Left cardiac atrium (tissue), 4 donors: ENCODE results near the gene FSTL1. TPM values are rescaled to one million over a fixed set of nuclear protein-coding genes. Genes with fewer than 3 reads are reported as not detected.
A peak's percentile ranks its signal among the peaks of the same experiment; 100 is the strongest.

ENCODE experiments used
- ATAC-seq, 2 donors: fragments of 200-7000 bp; cut with Tn5 transposase; one replicate each; pipeline ENCODE4 v1.9.1; 2020; ENCODE audit warnings: mild to moderate bottlenecking in 2 of 2, moderate library complexity in 2 of 2
- DNase-seq: peaks from one replicate; pipeline ENCODE4 v3.0.0-alpha.2; 2020
- intact Hi-C, 2 donors: fragments of 100-400 bp; cut with DNase I; formaldehyde crosslinking; loops; one replicate each; pipeline versions ENCODE4 v1.14.1 to v1.15.1; 2022 to 2023
- total RNA-seq, 2 donors: library from RNA; stranded (reverse); fragmentation: NEBNext Ultra II Directional; extraction: Animal tissue kit (Norgen Biotek cat#: 25700); gene quantifications; one replicate each; pipeline ENCODE4 v1.2.1, GENCODE V29; 2021
- donor health status: DM: no; HTN: yes; CAD: no.
- donor health status: DM: no; HTN: yes; CAD: no; lungs with severe emphysema.
- donor health status: DM: yes; HTN: yes; CAD: no.
- donor health status: Dilated cardiomyopathy.

Gene FSTL1
- total RNA-seq, 2 donors from 2014 or later: 376 to 503 TPM

- intact Hi-C loops: no loop called here
- ATAC-seq (no peak), DNase-seq (no peak)
These were observed 7.1 kb downstream of the FSTL1 start for GRCh38 chr3:120443626-120444123.

GRCh38 chr3:120442975-120443517 is 7.7 kb downstream of the FSTL1 start:
- ATAC-seq: no peak
- intact Hi-C loops: no loop called here
- no peak for DNase-seq

- DNase-seq (no peak), ATAC-seq (no peak)
- intact Hi-C loops: no loop called here
These were observed 9.0 kb downstream of the FSTL1 start for GRCh38 chr3:120441776-120442175.

- DNase-seq: no peak
- no peak for ATAC-seq
- intact Hi-C loops: no loop called here
These were observed 10.0 kb downstream of the FSTL1 start for GRCh38 chr3:120440762-120441161.

DNA sequence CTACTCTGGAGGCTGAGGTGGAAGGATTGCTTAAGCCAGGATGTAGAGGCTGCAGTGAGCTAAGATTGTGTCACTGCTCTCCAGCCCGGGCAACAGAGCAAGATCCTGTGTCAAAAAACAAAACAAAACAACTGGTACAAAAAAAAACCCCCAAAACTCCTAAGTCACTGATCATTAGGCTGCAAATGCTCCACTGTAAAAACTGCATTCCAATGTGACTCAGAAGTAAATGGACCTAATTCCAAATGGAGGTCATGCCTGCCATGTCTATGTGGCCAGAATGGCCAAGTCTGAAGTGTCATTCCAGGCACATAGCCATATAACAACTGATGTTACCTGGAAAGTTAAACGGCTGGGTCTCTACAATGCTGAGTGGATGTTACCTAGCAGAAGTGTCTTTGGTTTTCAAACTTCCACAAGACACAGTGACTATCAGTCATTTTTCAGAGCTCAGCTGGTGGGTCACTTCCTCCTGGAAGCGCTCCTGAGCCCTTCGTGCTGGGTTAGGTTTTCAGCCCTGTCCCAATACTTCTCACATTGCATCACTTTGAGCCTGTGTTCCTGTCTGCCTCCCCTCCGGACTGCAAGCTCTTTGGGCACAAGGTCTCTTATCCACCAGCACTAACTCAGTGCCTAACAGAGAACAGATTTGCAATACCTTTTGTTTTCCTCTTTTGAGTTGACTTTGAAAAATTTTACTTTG is 10.6 kb downstream of the FSTL1 start:
- no peak for DNase-seq
- peak in 1 of 2 donors; percentile 14 for ATAC-seq
- intact Hi-C loops: no loop called here

- ATAC-seq (peak; percentile 83 to 94), DNase-seq (peak; percentile 80)
- intact Hi-C loops: no loop called here
These were observed 12.0 kb downstream of the FSTL1 start for GRCh38 chr3:120438665-120439370.

GRCh38 chr3:120438216-120438615 is 12.6 kb downstream of the FSTL1 start:
- intact Hi-C loops: no loop called here
- ATAC-seq (no peak), DNase-seq (no peak)

DNA sequence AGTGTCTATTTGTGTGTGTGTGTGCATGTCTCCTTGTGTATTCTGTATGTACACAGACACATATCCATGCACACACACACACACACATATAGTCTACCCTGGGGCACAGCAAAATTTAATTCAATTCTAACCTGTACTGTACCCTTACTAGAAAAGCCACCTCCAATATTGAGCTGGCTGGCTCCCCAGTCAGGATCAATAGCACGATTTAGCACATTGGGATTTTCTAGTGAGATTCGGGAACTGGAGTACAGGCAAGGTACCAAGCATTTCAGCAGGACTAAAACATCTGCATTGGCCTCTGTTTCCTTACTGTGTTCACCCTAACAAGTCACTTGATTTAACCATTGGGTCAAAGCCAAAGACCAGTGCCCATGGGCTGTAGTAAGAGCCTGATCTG is 13.2 kb downstream of the FSTL1 start:
- intact Hi-C loops: no loop called here
- ATAC-seq: no peak
- no peak for DNase-seq

- ATAC-seq (no peak), DNase-seq (no peak)
- intact Hi-C loops: no loop called here
These were observed 14.2 kb downstream of the FSTL1 start for GRCh38 chr3:120436523-120437050.

DNA sequence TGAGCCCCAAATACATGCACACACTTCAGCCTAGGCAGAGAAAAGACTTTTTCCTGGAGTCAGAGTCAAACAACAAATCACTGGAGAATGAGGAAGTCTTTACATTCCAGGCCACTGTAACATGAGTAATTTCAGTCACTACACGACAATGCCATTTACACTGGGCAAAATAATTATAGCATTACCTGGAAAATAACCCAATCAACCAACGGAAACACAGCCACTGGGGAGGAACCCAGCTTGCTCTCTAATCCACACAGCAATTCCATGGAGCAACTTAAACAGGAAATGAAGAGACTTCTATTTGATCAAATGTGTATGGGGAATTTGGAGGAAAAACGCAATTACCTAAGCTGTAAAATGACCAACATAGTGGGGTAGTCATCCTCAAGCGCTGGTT is 15.2 kb downstream of the FSTL1 start:
- ATAC-seq: no peak
- no peak for DNase-seq
- intact Hi-C loops: no loop called here

GRCh38 chr3:120433662-120434331 is 17.0 kb downstream of the FSTL1 start:
- ATAC-seq: no peak
- intact Hi-C loops: no loop called here
- DNase-seq: no peak

- intact Hi-C loops: no loop called here
- peak; percentile 38 to 40 for ATAC-seq
- no peak for DNase-seq
These were observed 18.5 kb downstream of the FSTL1 start for GRCh38 chr3:120432150-120432860.

GRCh38 chr3:120429921-120430361 is 20.9 kb downstream of the FSTL1 start:
- no peak for ATAC-seq
- intact Hi-C loops: no loop called here
- no peak for DNase-seq

DNA sequence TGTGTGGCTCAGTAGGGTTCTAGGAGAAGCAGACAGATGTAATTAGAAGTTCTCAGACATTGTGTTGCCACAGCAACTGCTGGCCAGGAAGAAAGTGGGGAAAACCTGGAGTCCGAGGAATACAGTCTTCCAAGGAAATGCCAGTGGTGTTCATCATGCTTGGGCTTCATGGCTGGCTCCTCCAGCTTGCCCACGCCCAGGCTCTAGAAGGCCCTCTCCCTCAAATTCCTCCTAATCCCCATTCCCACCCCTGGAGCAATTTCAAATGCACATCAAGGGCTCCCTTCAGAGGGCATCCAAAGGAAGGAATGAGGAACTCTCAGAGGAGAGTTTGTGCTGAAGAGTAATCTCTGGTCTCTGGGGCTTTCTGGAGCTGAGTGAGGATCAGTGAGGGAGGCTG is 21.9 kb downstream of the FSTL1 start:
- intact Hi-C loops: no loop called here
- DNase-seq: no peak
- no peak for ATAC-seq

DNA sequence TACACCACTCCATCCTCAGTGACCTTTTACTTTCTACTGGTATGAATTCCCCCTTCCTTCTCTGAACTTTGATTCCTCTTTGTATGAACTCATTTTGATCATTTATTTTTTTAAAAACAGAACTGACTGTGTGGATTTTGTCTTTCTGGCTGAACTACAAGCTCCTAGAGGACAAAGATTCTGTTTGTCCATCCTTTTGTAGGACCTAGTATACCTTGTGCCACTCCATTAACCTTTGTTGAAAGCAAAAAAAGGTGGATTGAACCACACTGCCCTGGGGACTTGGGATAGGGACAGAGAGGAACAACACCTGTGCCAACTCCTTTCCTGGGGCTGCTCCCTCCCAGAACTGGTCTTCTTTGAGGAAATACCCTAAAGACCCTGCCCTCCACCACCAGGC is 23.6 kb downstream of the FSTL1 start:
- ATAC-seq (no peak), DNase-seq (no peak)
- intact Hi-C loops: no loop called here

- no peak for DNase-seq
- ATAC-seq: peak; percentile 42 to 66
- intact Hi-C loops: no loop called here
These were observed 25.1 kb downstream of the FSTL1 start for GRCh38 chr3:120425572-120426250.

DNA sequence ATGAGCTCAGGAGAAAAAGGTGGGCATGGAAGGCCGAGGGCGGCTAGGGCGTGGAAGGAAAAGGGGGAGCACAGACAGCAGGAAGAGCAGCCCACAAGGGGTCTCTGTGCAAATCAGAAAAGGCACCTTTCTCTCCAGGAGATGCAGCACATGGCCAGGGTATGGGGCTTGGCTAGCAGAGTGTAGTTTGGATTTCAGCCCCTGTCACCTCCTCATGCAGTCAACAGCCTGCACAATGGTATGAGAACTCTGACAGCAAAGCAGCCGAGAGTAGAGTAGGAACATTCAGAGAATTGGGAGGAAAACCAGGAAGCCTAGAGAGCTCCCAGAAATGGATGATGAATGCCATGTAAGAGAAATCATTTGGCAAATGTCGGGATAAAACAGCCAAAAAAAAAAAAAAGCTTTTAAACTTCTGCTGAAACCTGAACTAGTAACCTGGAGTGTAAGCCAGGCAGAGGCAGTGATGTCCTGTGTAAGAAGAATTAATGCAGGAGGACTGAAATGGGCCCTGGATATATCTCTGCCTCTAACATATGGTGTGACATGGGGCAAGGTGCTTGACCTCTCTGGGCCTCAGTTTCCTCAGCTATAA is 25.7 kb downstream of the FSTL1 start:
- intact Hi-C loops: no loop called here
- ATAC-seq (peak; percentile 19 to 41), DNase-seq (no peak)

- peak; percentile 46 for DNase-seq
- peak; percentile 13 to 67 for ATAC-seq
- intact Hi-C loops: no loop called here
These were observed 26.3 kb downstream of the FSTL1 start for GRCh38 chr3:120424506-120424905.
